H1 (cell line): ENCODE measurements around the gene CFAP61. TPM values are rescaled to one million over a fixed set of nuclear protein-coding genes. Genes with fewer than 3 reads are reported as not detected.
A peak's percentile ranks its signal among the peaks of the same experiment; 100 is the strongest.

Experiments used
- CTCF ChIA-PET: fragments of 300-600 bp; sonication (Branson Sonifier 250); formaldehyde crosslinking; loops from one replicate; lab custom pipeline; 2021; ENCODE audit not compliant: partially characterized antibody; lab: Charles Lee
- POLR2A ChIA-PET: fragments of 300-600 bp; sonication (Branson Sonifier 250); formaldehyde crosslinking; loops from one replicate; lab custom pipeline; 2021; ENCODE audit warnings: inconsistent platforms; ENCODE audit not compliant: partially characterized antibody; lab: Charles Lee
- DNase-seq, 2 experiments: peaks; one replicate each; pipeline versions ENCODE4 v3.0.0 to v3.0.0-alpha.2; 2010 to 2022; ENCODE audit warnings: low spot score in 2 of 2, low read depth in 1 of 2, mixed read lengths in 1 of 2
- FAIRE-seq: peaks from 2 replicates; lab custom pipeline; 2011; peaks lifted over from hg19 to GRCh38; lab: Jason Lieb, UNC
- H2AFZ ChIP-seq: 2 replicates; pipeline ENCODE4 v1.8.1; 2012; ENCODE audit warnings: low read length, inconsistent platforms
- H2AK5ac ChIP-seq: 2 replicates; pipeline ENCODE4 v1.6.1; 2013; ENCODE audit warnings: low read depth, low read length
- H2BK120ac ChIP-seq: replicated peaks from 2 replicates; pipeline ENCODE3; 2013; ENCODE audit warnings: low read depth, low read length, inconsistent platforms
- H2BK12ac ChIP-seq: 2 replicates; pipeline ENCODE4 v1.6.1; 2013; ENCODE audit warnings: low read depth, low read length
- H2BK15ac ChIP-seq: 2 replicates; pipeline ENCODE4 v1.6.1; 2013; ENCODE audit warnings: low read length
- H2BK20ac ChIP-seq: 2 replicates; pipeline ENCODE4 v1.6.1; 2013; ENCODE audit warnings: low read length
- H2BK5ac ChIP-seq: 2 replicates; pipeline ENCODE4 v1.6.1; 2013; ENCODE audit warnings: low read depth, low read length
- H3K14ac ChIP-seq: 2 replicates; pipeline ENCODE4 v1.6.1; 2013; ENCODE audit warnings: inconsistent platforms; ENCODE audit not compliant: insufficient read length
- H3K18ac ChIP-seq: 2 replicates; pipeline ENCODE4 v1.6.1; 2013; ENCODE audit warnings: low read length; ENCODE audit errors: extremely low read depth
- H3K23ac ChIP-seq: 2 replicates; pipeline ENCODE4 v1.6.1; 2013; ENCODE audit warnings: inconsistent platforms; ENCODE audit not compliant: insufficient read length
- H3K23me2 ChIP-seq: 2 replicates; pipeline ENCODE4 v1.6.1; 2013; ENCODE audit warnings: low read depth, low read length
- H3K27ac ChIP-seq: 2 replicates; pipeline ENCODE4 v1.6.1; 2011; ENCODE audit warnings: low read depth, low read length, inconsistent platforms
- H3K27me3 ChIP-seq, 4 experiments: replicated peaks in 1 of 4; 1 replicate in 1 of 4; 2 replicates in 3 of 4; pipeline versions ENCODE4 v1.6.1 to v1.8.1; 2011 to 2013; ENCODE audit warnings: low read length in 3 of 4, mild to moderate bottlenecking in 3 of 4, inconsistent platforms in 2 of 4, mixed read lengths in 2 of 4, moderate library complexity in 1 of 4; ENCODE audit not compliant: control insufficient read depth in 3 of 4, insufficient read depth in 3 of 4; ENCODE audit errors: extremely low read depth in 1 of 4
- H3K36me3 ChIP-seq, 4 experiments: 2 replicates each; pipeline versions ENCODE4 v1.6.1 to v1.8.1; 2011 to 2013; ENCODE audit warnings: mild to moderate bottlenecking in 4 of 4, low read length in 3 of 4, moderate library complexity in 2 of 4, control low read depth in 1 of 4, inconsistent platforms in 1 of 4; ENCODE audit not compliant: insufficient read depth in 4 of 4, control insufficient read depth in 2 of 4
- H3K4ac ChIP-seq: replicated peaks from 2 replicates; pipeline ENCODE3; 2013; ENCODE audit warnings: low read length, low read depth, mixed read lengths, inconsistent platforms; ENCODE audit not compliant: insufficient read length
- H3K4me1 ChIP-seq, 4 experiments: replicated peaks in 1 of 4; 1 replicate in 1 of 4; 2 replicates in 3 of 4; pipeline versions ENCODE4 v1.6.1 to v1.8.1; 2011 to 2013; ENCODE audit warnings: low read length in 3 of 4, inconsistent platforms in 2 of 4, mixed read lengths in 1 of 4; ENCODE audit not compliant: insufficient read depth in 4 of 4, control insufficient read depth in 3 of 4
- H3K4me2 ChIP-seq, 2 experiments: 2 replicates each; pipeline versions ENCODE4 v1.6.1 to v1.8.1; 2011 to 2013; ENCODE audit warnings: low read depth in 2 of 2, low read length in 2 of 2, control low read depth in 1 of 2, inconsistent platforms in 1 of 2, mild to moderate bottlenecking in 1 of 2; ENCODE audit not compliant: insufficient read depth in 1 of 2
- H3K4me3 ChIP-seq, 4 experiments: fragments of 200-600, 300-600 bp in 1 of 4; sonication (generic), shearing (Covaris generic), sonication (Bioruptor Twin) in 1 of 4; 2 replicates each; pipeline versions ENCODE4 v1.5.1 to v1.8.1; 2011 to 2016; ENCODE audit warnings: low read length in 4 of 4, low read depth in 3 of 4, control low read depth in 2 of 4, inconsistent platforms in 2 of 4, mild to moderate bottlenecking in 2 of 4, mixed read lengths in 1 of 4, moderate library complexity in 1 of 4; ENCODE audit not compliant: insufficient read depth in 2 of 4; ENCODE audit errors: extremely low read depth in 1 of 4
- H3K56ac ChIP-seq: replicated peaks from 2 replicates; pipeline ENCODE3; 2013; ENCODE audit warnings: low read depth, mild to moderate bottlenecking, mixed read lengths, low read length, inconsistent platforms; ENCODE audit not compliant: insufficient read length
- H3K79me1 ChIP-seq: 2 replicates; pipeline ENCODE4 v1.6.1; 2013; ENCODE audit warnings: low read depth, low read length, control low read depth
- H3K79me2 ChIP-seq, 2 experiments: 2 replicates each; pipeline versions ENCODE4 v1.6.1 to v1.8.1; 2012 to 2013; ENCODE audit warnings: low read length in 2 of 2, mild to moderate bottlenecking in 2 of 2, inconsistent platforms in 1 of 2; ENCODE audit not compliant: insufficient read depth in 2 of 2, control insufficient read depth in 1 of 2
- H3K9ac ChIP-seq, 4 experiments: replicated peaks in 1 of 4; 1 replicate in 1 of 4; 2 replicates in 3 of 4; pipeline versions ENCODE4 v1.6.1 to v1.8.1; 2011 to 2013; ENCODE audit warnings: low read depth in 3 of 4, low read length in 3 of 4, control low read depth in 2 of 4, mild to moderate bottlenecking in 2 of 4, moderate library complexity in 2 of 4, inconsistent platforms in 1 of 4; ENCODE audit errors: extremely low read depth in 1 of 4
- H3K9me3 ChIP-seq, 2 experiments: 2 replicates each; pipeline versions ENCODE4 v1.6.1 to v1.8.1; 2012 to 2013; ENCODE audit warnings: mild to moderate bottlenecking in 2 of 2, moderate library complexity in 2 of 2, control low read depth in 1 of 2, inconsistent platforms in 1 of 2, low read depth in 1 of 2, low read length in 1 of 2, mixed read lengths in 1 of 2; ENCODE audit not compliant: insufficient read depth in 2 of 2
- H4K20me1 ChIP-seq, 2 experiments: replicated peaks in 1 of 2; 2 replicates each; pipeline versions ENCODE3 to v1.8.1; 2011 to 2013; ENCODE audit warnings: inconsistent platforms in 2 of 2, low read length in 2 of 2, mild to moderate bottlenecking in 1 of 2; ENCODE audit not compliant: insufficient read depth in 2 of 2, control insufficient read depth in 1 of 2
- H4K5ac ChIP-seq: 2 replicates; pipeline ENCODE4 v1.6.1; 2013; ENCODE audit warnings: low read length, low read depth, mixed read lengths, inconsistent platforms; ENCODE audit not compliant: insufficient read length
- H4K8ac ChIP-seq: 2 replicates; pipeline ENCODE4 v1.8.0; 2013; ENCODE audit warnings: mild to moderate bottlenecking, moderate library complexity, low read length, inconsistent platforms; ENCODE audit not compliant: insufficient read depth; ENCODE audit errors: extremely low read depth
- H4K91ac ChIP-seq: replicated peaks from 2 replicates; pipeline ENCODE3; 2013; ENCODE audit warnings: low read length, mixed read lengths, inconsistent platforms; ENCODE audit not compliant: insufficient read length
- ASH2L ChIP-seq: fragments of 200-600, 300-600 bp; sonication (generic); IDR thresholded peaks from one replicate; pipeline ENCODE4 v1.7.1; 2017; ENCODE audit warnings: low read length
- SIRT6 ChIP-seq: IDR thresholded peaks from one replicate; pipeline ENCODE4 v1.7.1; 2012; ENCODE audit warnings: low read length, inconsistent platforms
- SP1 ChIP-seq: IDR thresholded peaks from 2 replicates; pipeline ENCODE4 v1.6.1; 2011; ENCODE audit warnings: low read depth, low read length
- SP4 ChIP-seq: IDR thresholded peaks from 2 replicates; pipeline ENCODE4 v1.6.1; 2012; ENCODE audit warnings: low read length, inconsistent platforms
- WGBS, 2 experiments: shearing (Covaris generic) in 1 of 2; methylation state at CpG; one replicate each; pipeline versions ENCODE4 v1.1.6 to v1.1.7; 2013 to 2015; ENCODE audit warnings: low lambda C conversion rate in 2 of 2, mixed read lengths in 2 of 2, inconsistent platforms in 1 of 2, low coverage in 1 of 2, missing lambda C conversion rate in 1 of 2; ENCODE audit not compliant: insufficient replicate concordance in 2 of 2, insufficient coverage in 1 of 2, insufficient read length in 1 of 2; ENCODE audit errors: extremely low coverage in 1 of 2, missing lambda C conversion rate in 1 of 2; 5-methylcytosine and 5-hydroxymethylcytosine counted together
- polyA plus RNA-seq, 7 experiments: library from polyadenylated mRNA; depleted of rRNA in 3 of 7; stranded (reverse) in 5 of 7; unstranded in 2 of 7; fragments of >200 nt in 5 of 7; fragments of 200-250 nt in 2 of 7; gene quantifications; 1 replicate in 5 of 7; 2 replicates in 1 of 7; 4 replicates in 1 of 7; pipeline versions ENCODE4 v1.2.1 to v1.2.3, GENCODE V29; 2011 to 2013; ENCODE audit warnings: missing spikeins in 2 of 7, mixed read lengths in 2 of 7
- total RNA-seq: library from RNA; stranded (reverse); fragmentation: NEBNext Ultra II Directional; extraction: Animal tissue kit (Norgen Biotek cat#: 25700); gene quantifications from 2 replicates; pipeline ENCODE4 v1.2.1, GENCODE V29; 2021

Gene CFAP61
- total and polyA plus RNA-seq, 2 of the 8 experiments (the other 6 are each of a cell fraction or from before 2014, with no cell fraction given): 0.29 to 0.61 TPM

DNA sequence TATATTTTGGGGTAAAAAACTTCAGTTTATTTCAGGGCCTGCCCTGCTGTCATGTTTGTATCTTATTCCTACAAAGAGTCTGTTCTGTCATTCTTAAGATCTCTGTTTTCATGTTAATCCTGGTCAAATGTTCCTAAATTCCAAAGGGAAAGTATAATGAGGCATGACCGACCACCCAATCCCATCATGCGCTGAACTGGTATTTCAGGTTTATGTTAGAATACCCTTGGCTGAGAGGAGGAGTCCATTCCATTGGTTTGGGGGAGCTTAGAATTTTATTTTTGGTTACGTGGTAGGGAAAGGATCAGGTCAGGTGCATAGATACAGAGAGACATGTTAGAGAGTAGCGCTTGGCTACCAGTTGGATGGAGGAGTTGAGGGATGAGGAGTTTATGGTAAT is 25.7 kb downstream of the CFAP61 start:
- H2BK120ac ChIP-seq: no peak overlapping the region
- no peak overlapping the region for H4K5ac ChIP-seq
- no peak overlapping the region for H2BK20ac ChIP-seq
- H2BK5ac ChIP-seq: no peak overlapping the region
- no peaks in the 10 kb centered on the region for H4K20me1 ChIP-seq
- no peak overlapping the region for H2BK12ac ChIP-seq
- H2BK15ac ChIP-seq: no peak overlapping the region
- no peaks in the 10 kb centered on the region for H3K79me1 ChIP-seq
- H3K27me3 ChIP-seq: no peaks in the 10 kb centered on the region
- no peak overlapping the region for H3K9ac ChIP-seq
- H4K91ac ChIP-seq: no peak overlapping the region
- DNase-seq: no peak
- H3K23me2 ChIP-seq: no peaks in the 10 kb centered on the region; the same call in 1 of the 2 replicates
- H3K9me3 ChIP-seq: no peaks in the 10 kb centered on the region
- H3K14ac ChIP-seq: no peak overlapping the region
- no peak overlapping the region for H3K18ac ChIP-seq
- H3K4me2 ChIP-seq: peak overlapping the region; percentile 10 to 53; a peak in 3 of 4 replicates
- 82% methylated on average over 4 of the region's 4 CpGs; no CpG with 5 or more reads in 1 of the 2 experiments for WGBS, 2 experiments
- H3K36me3 ChIP-seq: no peaks in the 10 kb centered on the region
- no peak overlapping the region for H3K23ac ChIP-seq
- H2AFZ ChIP-seq: no peak overlapping the region
- H3K56ac ChIP-seq: no peak overlapping the region
- no peak overlapping the region for H3K27ac ChIP-seq
- TF ChIP-seq SP1 (peak; percentile 37; the same call in 1 of the 2 replicates), SP4 (no peak), ASH2L (peak; percentile 35), SIRT6 (no peak)
- ChIA-PET POLR2A (no interaction called here), CTCF (no interaction called here)
- no peak overlapping the region for H2AK5ac ChIP-seq
- H3K4ac ChIP-seq: no peak overlapping the region
- no peaks in the 10 kb centered on the region for H3K79me2 ChIP-seq
- H4K8ac ChIP-seq: no peak overlapping the region
- no peak for FAIRE-seq
- H3K4me3 ChIP-seq: no peak overlapping the region; a peak in 1 of 8 replicates
- peaks cover 5 to 8% (median 5%) of the 10 kb centered on the region in 4 experiments; a peak in 4 of 7 replicates for H3K4me1 ChIP-seq
